HepG2 (cell line): ENCODE measurements around the gene GDF15. TPM values are rescaled to one million over a fixed set of nuclear protein-coding genes. Genes with fewer than 3 reads are reported as not detected.

Source experiments
- ATF4 ChIP-seq, 2 experiments: fragments of 450-650 bp in 1 of 2; sonication (generic) in 1 of 2; formaldehyde crosslinking; IDR thresholded peaks; 2 replicates each; pipeline versions ENCODE4 v1.5.0 to v1.8.0; 2020 to 2022; ENCODE audit warnings: mild to moderate bottlenecking in 1 of 2, missing genetic modification reagents in 1 of 2
- GPBP1L1 ChIP-seq: sonication (generic); formaldehyde crosslinking; IDR thresholded peaks from 2 replicates; pipeline ENCODE4 v1.5.0; 2020; ENCODE audit warnings: mild to moderate bottlenecking, missing genetic modification reagents
- HDAC6 ChIP-seq: fragments of 200-600 bp; sonication (generic); IDR thresholded peaks from 2 replicates; pipeline ENCODE4 v1.7.0; 2017; ENCODE audit warnings: mild to moderate bottlenecking, antibody characterized with exemption, low read length, low read depth
- KIAA2018 ChIP-seq: sonication (generic); formaldehyde crosslinking; IDR thresholded peaks from 2 replicates; pipeline ENCODE4 v1.5.0; 2020; ENCODE audit warnings: mild to moderate bottlenecking, missing genetic modification reagents, borderline replicate concordance
- KLF12 ChIP-seq: sonication (generic); formaldehyde crosslinking; IDR thresholded peaks from 2 replicates; pipeline ENCODE4 v1.4.0; 2020; ENCODE audit warnings: missing genetic modification reagents, borderline replicate concordance
- RBAK ChIP-seq: sonication (generic); formaldehyde crosslinking; IDR thresholded peaks from 2 replicates; pipeline ENCODE4 v1.5.1; 2020; ENCODE audit warnings: mild to moderate bottlenecking, missing genetic modification reagents
- RNF219 ChIP-seq: sonication (generic); formaldehyde crosslinking; IDR thresholded peaks from 2 replicates; pipeline ENCODE4 v1.5.0; 2020; ENCODE audit warnings: mild to moderate bottlenecking, missing genetic modification reagents
- ZMAT3 ChIP-seq: sonication (generic); formaldehyde crosslinking; conservative IDR thresholded peaks from 2 replicates; pipeline ENCODE4 v1.7.0; 2021; ENCODE audit warnings: missing genetic modification reagents
- ZNF253 ChIP-seq: sonication (generic); formaldehyde crosslinking; IDR thresholded peaks from 2 replicates; pipeline ENCODE4 v1.8.0; 2022; ENCODE audit warnings: mild to moderate bottlenecking, missing genetic modification reagents, borderline replicate concordance
- ZNF432 ChIP-seq: sonication (generic); formaldehyde crosslinking; IDR thresholded peaks from 2 replicates; pipeline ENCODE4 v1.5.0; 2020; ENCODE audit warnings: missing genetic modification reagents, mild to moderate bottlenecking, borderline replicate concordance
- ZUFSP ChIP-seq: sonication (generic); formaldehyde crosslinking; IDR thresholded peaks from 2 replicates; pipeline ENCODE4 v1.9.0; 2021; ENCODE audit warnings: missing genetic modification reagents, mild to moderate bottlenecking, borderline replicate concordance
- polyA plus RNA-seq, 8 experiments: library from polyadenylated mRNA; depleted of rRNA in 3 of 8; stranded (reverse) in 7 of 8; unstranded in 1 of 8; fragments of >200 nt; fragmentation: Illumina TruSeq in 4 of 8; extraction: Trizol in 4 of 8; gene quantifications; 2 replicates each; pipeline versions ENCODE4 v1.2.1 to v1.2.3, GENCODE V29; 2011 to 2016; ENCODE audit warnings: low read depth in 4 of 8, missing spikeins in 1 of 8, mixed read lengths in 1 of 8; ENCODE audit not compliant: insufficient read depth in 1 of 8
- total RNA-seq, 5 experiments: library from RNA; depleted of rRNA; stranded (reverse); fragments of >200 nt; fragmentation: Illumina TruSeq; extraction: Trizol; gene quantifications; 2 replicates each; pipeline ENCODE4 v1.2.3, GENCODE V29; 2016; ENCODE audit warnings: low read depth in 1 of 5

The GDF15 gene
- total and polyA plus RNA-seq, 2 of the 13 experiments (the other 11 are each of a cell fraction or from before 2014, with no cell fraction given), result 146 to 422 TPM

- TF ChIP-seq KIAA2018 (CRISPR knock-in tag), result no peak
- no peak for TF ChIP-seq GPBP1L1 (CRISPR knock-in tag)
- 0 out of 2 replicates have a peak, but pooled peaks have one; percentile 72 for TF ChIP-seq KLF12 (CRISPR knock-in tag)
- no peak; the same call in 1 of the 2 replicates for TF ChIP-seq RBAK (CRISPR knock-in tag)
- no peak; the same call in 1 of the 2 replicates for TF ChIP-seq ZNF432
- TF ChIP-seq ZNF253 (CRISPR knock-in tag), result peak; percentile 84; the same call in 1 of the 2 replicates
- TF ChIP-seq ZMAT3 (CRISPR knock-in tag), result peak; percentile 13; the same call in 1 of the 2 replicates
- TF ChIP-seq HDAC6, result no peak
- TF ChIP-seq RNF219 (CRISPR knock-in tag), result no peak; the same call in 1 of the 2 replicates
- 0 out of 2 replicates have a peak, but pooled peaks have one; percentile 78 for TF ChIP-seq ZUFSP (CRISPR knock-in tag)
- peak in 1 of 2 experiments; percentile 70; a peak in 2 of 4 replicates for TF ChIP-seq ATF4 (CRISPR knock-in tag; IDR thresholded peaks at IDR 0.05)
These were observed 2.4 kb downstream of the GDF15 start (continued) for GRCh38 chr19:18388100-18388959.
